Measurements from ENCODE around the gene TRMU.
"Not testable (repeated sequence)": the region's sequence is repeated elsewhere in the genome, so short reads cannot be mapped to it uniquely, and the experiment has no call there.

TRMU gene

DNA sequence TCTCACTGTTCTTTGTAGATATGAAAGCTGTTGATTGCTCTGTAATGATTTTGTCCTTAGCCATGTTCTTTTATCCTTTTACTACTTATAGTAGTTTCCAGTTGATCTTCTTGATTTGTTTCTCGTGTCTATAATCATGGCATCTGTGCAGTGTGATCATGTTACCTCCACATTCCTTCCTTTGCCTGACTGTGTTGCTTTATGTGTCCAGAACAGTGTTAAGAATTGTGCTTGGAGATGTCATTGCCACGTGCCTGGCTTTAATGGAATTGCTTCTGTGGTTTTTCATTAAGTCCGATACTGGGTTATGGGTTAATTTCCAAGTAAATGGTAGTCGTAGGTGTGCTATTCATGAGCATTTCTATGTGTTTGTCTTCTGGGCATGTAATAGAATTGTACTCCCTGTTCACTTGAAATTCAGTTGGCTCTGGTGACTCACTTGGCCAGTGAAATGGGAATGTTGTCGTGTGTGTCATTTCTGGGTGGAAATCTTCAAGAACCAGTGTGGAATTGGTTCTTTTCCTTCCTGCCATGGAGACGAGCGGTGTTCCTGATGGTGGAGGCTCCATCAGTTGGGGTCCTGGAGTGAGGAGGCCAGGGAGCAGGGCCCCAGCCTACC is 32.1 kb upstream of the TRMU start:
- DNase-seq: no peak

DNA sequence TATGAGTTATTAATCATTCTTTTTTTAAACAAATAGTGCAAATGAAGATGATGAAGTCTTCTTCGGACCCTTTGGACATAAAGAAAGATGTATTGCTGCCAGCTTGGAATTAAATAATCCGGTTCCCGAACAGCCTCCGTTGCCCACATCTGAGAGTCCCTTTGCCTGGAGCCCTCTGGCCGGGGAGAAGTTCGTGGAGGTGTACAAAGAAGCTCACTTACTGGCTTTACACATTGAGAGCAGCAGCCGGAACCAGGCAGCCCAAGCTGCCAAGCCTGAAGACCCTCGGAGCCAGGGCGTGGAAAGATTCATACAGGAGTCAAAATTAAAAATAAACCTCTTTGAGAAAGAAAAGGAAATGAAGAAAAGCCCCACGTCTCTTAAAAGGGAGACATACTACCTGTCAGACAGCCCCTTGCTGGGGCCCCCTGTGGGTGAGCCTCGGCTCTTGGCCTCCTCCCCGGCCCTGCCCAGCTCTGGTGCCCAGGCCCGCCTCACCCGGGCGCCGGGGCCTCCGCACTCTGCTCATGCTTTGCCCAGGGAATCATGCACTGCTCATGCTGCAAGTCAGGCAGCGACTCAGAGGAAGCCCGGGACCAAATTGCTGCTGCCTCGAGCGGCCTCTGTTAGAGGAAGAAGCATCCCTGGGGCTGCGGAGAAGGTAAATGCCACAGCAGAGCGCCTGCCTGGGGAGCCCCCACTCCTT is 27.1 kb upstream of the TRMU start:
- DNase-seq: no peak

DNA sequence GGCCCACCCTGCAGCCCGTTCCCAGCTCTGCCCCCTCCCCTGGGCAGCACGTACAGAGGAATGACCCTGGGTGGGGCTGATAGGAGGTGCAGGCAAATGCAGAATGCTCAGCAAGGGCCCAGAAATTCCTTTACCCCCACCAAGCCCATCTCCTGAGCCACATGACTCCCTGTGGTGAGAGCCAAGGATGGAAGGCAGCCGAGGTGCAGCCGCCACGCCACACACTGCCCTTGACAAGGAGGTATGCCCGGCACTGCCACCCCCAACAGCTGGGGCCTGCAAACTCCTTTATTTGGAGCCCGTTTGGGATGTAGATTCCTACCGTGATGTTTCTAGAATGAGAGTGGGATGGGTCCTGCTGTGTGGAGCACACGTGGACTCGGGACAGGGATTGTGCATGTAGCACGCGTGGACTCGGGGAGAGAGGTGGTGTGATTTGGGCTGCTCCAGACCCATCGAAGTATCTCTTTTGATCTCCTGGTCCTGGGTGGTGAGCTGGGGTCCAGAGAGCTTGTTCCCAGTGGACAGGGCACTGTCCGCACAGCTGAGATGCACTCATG is 25.9 kb upstream of the TRMU start:
- DNase-seq: no peak

DNA sequence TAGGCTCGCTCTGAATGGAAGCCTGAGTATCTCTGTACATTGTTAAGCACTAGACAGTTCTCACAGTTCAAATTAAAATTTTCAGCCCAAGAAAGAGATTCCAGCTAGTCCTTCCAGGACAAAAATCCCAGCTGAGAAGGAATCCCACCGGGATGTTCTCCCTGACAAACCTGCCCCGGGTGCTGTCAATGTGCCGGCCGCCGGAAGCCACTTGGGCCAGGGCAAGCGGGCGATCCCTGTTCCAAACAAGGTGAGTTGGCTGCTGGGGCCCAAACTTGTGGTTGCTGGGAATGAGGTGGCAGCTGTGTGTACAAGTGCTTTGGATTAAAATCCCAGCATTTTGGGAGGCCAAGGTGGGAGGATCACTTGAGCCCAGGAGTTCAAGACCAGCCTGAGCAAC is 23.5 kb upstream of the TRMU start:
- DNase-seq: no peak

DNA sequence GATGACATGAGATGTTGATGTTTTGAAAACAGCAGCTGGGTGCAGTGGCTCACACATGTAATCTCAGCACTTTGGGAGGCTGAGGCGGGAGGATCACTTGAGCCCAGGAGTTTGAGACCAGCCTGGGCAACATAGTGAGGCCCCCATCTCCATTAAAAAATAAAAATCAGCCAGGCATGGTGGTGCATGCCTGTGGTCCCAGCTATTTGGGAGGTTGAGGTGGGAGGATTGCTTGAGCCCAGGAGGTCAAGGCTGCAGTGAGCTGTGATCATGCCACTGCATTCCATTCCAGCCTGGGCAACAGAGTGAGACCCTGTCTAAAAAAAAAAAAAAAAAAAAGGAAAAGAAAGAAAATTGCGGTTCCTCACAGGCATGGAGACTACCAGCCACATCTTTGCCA is 22.7 kb upstream of the TRMU start:
- not testable (repeated sequence) for DNase-seq

DNA sequence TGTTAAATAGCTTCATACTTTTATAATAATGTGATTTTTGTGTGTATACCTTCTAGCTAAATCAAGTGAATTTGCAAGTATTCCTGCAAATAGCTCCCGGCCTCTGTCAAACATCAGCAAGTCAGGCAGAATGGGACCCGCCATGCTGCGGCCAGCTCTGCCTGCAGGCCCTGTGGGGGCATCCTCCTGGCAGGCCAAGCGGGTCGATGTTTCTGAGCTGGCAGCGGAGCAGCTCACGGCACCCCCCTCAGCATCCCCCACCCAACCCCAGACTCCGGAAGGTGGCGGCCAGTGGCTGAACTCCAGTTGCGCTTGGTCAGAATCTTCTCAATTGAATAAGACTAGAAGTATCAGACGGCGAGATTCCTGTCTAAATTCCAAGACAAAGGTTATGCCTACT is 19.5 kb upstream of the TRMU start:
- DNase-seq: no peak

DNA sequence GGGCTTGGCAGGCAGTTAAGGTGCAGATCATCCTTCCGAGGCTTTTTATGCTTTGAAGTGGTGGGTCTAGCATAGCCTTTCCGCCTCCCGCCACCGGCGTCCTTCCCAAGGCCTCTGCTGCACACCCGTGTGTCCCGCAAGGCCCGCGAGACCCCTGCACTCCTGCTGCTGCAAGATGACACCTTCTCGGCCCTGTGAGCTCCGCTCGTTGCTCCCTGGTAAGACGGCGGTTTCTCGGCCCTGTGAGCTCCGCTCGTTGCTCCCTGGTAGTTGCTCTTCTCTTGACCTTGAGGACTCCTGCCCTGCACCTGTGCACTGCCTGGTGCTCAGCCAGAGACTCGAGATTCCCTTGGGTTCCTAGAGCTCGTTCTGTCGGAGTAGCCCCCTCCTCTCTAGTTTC is 17.9 kb upstream of the TRMU start:
- DNase-seq: no peak

DNA sequence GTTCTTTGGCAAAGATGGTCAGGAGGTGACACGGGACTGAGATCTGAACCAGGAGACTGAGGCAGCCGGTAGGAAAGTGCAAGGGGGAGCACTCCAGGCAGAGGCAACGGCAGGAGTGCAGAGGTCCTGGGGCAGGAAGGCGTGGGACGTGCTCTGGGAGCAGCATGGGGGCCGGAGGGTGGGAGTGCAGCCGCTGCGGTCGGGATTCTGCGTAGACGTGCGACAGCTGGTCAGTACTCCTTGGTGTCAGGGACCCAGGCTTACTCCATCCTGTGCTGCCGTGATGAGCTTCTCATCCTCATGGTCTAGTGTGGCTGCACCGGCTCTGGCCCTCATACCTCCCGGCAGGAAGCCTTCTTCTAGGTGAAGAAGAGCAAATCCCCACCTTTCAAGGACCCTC is 16.9 kb upstream of the TRMU start:
- no peak for DNase-seq

DNA sequence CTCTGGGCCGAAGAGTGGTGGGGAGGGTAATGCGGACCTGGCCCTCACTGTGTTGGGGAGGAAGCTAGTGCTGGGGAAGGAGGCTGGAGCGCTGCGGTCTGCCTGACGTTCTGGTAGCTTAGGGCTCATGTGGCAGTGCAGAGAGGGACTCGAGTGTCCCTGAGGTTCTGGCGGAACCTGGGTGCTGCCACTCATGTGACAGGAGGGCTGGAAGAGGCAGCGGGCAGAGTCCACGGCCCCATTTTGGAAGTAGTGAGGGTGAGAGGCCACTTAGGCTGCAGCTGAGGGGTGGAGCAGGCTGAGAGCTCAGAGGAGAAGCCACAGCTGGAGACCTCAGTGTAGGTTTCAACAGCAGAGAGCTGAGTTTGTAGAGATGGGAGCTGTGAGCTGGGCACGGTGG is 16.2 kb upstream of the TRMU start:
- no peak for DNase-seq

DNA sequence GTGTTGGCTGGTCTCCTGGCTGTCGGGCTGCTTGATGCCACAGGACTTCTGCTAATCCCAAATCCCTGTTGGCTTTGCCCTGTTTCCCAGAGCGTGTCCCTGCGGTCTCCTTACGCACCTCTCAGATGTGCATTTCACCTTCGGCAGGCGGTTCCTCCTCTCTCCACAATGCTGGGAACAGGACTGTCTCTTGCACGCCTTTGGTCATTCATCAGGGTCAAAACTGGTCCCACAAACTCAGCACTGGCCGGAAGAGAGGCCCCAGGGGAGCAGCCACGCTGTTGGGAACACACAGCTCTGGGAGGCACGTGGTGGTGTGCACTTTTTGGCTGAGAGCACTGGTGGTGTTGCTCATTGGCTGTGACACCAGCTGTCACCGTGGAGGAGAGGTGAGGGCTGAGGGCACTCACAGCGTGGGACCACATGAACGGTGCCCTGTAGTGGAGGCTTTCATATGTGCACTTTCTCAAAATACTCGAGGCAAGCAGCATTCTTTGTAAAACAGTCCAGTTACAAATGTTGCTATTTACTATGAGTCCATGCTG is 15.3 kb upstream of the TRMU start:
- DNase-seq: no peak

DNA sequence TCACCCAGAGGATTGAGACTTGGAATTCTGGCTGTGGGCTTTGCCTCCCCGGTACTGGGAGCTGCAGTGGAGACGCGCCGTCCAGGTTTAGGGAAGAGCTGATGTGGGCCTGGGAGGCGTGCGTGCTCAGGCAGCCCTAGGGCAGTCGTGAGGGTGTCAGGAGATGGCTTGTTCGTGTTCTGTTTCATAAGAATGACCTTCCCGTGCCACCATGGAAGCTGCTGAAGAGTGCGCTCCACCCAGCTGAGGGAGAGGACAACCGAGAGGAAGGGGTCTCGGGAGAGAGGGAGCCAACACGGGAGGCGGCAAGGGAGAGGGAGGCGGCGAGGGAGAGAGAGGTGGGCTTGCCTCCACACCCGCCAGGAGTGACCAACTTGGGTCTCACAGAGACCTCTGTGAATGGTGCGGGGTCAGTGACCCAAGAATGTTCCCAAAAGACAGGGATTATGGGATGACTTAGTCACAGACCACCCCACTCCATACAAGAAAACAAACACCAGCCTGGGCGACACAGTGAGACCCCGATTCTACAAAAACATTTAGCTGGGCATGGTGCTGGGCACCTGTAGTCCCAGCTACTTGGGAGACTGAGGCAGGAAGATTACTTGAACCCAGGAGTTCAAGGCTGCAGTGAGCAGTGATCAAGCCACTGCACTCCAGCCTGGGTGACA is 14.7 kb upstream of the TRMU start:
- DNase-seq: no peak

DNA sequence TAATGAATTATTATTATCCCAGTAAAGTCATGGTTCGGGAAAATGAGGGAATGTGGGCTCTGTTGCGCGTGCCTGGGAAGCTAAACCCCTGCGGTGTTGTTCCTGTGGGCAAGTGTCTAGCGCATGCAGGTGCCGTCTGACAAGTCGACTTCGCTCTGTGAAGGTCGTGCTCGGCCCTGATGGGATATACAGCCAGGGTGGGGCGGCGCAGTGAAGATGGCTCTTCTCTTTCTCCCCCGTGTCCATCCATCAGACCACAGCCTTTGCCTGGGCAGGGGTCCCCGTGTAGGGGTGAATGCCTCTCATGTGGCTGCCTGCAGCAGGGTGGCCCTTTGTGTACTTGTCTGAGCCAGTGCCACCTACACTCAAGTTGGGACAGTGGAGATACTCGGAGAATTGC is 12.8 kb upstream of the TRMU start:
- DNase-seq: no peak

DNA sequence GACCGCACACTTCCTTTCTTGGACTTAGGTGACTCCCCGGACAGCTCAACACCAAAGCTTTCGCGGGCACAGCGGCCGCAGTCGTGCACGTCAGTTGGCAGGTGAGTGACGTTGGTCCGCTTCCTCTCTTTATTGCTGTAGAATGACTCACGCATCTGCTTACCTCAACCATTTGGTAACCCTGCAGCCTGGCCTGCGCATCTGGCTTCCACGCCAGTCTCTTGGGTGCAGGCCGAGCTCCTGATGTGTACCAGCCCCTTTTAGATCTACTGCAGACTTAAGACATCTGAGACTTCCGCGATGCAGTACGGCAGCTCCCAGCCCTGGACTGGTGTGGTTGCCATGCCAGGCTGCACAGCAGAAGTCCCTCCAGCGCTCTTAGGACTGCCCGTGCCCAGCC is 12.4 kb upstream of the TRMU start:
- DNase-seq: no peak

DNA sequence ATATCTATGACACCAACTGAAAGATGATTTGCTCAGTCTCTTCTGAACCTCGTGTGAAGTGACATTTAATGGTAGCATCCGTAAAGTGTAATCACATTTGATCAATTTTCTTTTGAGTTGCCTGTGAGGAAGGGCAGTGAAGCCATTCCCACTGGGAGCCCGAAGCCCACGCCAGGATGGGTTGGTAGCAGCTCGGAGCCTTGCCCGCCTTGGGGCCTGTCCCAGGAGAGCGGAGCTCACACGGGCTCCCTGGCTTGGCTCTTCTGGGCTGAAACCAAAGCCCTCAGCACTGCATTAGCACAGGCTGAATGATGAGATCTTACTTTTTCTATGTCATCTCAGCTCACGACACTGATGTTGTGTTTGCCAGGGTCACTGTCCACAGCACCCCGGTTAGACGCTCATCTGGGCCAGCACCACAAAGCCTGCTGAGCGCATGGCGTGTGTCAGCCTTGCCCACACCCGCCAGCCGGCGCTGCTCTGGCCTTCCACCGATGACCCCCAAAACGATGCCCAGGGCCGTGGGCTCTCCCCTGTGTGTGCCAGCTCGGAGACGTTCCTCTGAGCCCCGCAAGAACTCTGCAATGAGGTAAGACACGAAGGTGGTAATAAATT is 9.3 kb upstream of the TRMU start:
- no peak for DNase-seq

DNA sequence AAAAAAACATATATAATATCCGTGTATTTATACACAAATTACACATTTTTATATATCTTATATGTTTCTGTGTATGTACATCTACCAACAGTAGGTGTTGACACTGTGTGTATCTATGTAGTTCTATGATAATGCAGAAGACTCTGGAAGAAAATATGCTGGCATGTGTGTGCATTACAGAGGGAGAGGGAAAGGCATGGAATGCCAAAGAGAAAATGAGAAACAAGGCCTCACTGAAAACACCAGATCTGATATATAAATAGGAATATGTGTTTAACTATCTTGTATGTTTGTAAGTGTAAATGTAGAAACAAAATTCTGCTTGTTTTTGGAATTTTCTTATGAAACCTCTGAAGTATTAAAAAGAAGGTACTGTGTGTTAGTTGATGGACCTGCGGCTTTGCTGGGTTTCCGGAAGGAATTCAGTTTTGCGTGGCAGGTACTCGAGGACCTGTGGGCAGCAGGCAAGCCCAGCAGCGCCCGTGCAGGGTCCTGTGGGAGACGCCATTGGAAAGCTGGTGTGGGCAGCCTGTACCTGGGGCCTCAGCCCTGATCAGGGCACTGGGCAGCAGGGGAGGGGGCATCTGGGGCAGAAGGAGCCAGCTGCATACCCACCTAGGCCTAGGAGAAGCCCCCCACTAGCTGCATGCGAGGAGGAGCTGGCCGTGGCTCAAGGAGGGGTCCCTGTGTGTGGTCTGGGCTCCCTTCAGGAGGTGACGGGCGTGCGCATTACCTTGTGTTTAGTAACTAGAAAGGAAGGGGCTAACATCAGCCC is 7.6 kb upstream of the TRMU start:
- DNase-seq: no peak

DNA sequence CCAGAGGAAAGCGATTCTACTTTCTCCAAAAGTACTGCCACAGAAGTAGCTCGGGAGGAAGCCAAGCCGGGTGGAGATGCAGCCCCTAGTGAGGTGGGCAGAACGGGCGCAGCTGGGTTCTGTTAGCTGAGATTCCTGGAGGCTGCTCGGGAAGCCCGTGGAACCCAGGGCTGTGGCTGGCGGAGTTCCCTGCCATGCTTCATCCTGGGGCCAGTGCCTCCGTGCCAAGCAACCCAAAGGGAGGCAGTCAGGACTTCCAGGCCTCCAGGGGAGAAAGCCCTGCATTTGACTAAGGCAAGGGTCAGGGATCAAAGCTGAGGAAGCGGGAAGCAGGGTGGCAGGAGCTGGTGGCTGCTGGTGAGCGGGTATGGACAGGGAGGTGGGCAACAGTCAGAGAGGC is 6.7 kb upstream of the TRMU start:
- no peak for DNase-seq

DNA sequence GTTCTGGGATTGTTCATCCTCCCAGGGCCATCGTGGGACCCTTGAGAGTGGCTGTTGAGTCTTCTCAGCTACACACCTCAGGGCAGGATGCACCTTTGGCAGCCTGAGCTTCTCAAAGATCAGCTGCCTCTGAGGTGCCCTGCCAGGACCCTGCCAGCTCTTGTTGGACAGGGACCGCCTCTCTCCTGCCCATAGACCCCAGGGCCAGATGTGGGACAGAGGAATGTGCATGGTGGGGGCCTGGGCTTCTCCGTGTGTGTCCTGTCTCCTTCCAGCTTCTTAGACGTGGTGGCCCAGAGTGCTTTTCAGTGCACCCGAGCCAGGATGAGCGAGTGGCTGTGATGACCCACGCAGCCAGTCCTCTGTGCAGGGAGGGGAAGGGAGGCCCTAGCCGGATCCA is 5.9 kb upstream of the TRMU start:
- no peak for DNase-seq

DNA sequence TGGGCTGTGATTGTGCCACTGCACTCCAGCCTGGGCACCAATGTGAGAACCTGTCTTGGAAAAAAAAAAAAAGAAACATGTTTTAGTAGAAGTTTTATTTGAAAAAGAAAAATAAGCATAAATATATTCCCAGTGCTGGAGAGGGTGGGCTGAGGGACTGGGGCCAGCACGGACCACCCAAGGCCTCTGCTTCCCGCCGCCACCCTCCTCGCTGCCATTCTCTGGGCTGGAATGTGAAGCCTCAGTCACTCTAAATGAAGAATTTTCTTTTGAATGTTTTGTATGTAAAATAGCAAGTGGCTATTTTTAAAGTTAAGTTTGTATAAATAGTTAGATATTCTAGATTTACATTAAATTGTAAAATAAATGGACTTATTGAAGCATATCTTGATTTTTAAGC is 5.1 kb upstream of the TRMU start:
- DNase-seq: no peak

DNA sequence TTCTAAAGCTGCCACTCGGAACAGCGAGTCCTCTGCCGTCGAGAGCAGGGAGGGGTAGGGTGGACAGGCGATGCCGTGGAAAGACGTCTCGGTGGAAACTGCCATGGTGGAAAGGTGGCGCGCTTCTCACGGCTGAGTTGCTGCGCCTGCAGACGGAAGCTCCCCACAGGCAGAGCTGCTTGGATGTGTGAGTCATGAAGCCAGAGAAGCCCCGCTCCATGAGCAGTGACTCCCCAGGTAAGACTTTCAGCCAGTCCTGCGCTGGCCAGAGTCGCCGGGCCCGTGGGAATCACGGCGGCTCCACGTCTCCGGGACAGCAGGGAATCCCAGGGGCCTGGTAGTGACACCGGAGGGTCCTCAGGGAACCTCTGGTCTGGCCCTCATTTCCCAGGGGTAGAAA is 4.0 kb upstream of the TRMU start:
- DNase-seq: no peak

DNA sequence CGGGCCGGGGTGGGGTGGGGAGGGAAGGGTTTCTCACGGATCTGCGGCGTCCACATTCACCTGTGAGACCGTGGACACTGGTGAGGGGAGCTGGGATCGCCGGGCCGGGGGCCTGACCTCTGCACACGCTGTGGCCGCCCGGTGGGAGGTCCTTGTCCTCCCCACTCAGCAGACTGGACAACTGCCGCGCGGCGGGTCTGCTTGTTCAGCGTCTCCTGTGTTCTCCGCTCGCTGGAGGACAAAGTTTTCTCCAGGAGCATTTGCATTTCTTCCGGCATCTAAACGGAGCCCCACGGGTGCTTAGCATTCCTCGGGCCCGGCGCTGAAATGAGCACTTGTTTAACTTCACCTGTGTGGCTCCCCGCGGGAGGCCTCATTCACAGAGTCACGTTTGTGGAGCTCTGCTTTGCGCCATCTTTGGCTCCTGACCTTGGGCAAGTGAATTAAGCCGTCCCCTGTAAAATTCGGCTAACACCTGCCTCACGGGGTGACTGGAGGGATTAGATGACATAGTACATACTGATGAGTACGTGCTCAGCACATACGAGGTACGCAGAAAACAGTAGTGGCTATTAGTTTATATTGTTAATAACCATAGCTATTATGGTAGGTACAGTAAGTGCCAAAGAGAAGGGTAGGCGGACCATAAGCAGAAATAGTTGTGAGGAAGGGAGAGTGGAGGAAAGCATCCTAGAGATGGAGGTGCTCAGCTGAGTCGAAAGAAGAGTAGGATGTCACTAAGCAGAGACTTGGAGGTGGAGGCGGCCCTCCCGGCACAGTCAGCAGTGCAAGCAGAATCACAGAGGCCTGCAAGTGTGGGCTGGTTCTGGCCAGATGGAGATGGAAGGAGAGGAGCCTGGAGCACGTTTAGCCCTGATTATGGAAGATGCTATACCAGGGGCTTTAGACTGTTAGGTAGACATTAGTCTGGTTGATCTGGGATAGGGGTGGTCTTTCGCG is 885 bp downstream of the TRMU start:
- DNase-seq: no peak

DNA sequence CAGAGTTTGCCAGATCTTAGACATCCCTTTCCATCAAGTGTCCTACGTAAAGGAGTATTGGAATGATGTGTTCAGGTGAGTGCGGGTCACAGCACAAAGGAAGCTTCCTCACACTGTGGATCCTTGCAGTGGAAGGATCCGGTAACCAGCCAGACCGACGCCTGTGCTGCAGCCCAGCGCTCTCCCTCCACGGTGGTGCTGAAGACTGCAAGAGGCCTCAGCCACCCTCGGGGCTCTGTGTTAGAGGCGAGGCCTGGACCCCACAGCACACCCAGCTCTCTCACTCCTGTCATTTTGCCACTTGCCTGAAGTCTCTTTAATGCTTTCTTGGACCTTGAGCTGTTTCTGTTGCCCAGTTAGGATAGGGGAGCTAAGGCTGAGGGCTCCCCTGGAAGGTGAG is 2.4 kb downstream of the TRMU start:
- no peak for DNase-seq

DNA sequence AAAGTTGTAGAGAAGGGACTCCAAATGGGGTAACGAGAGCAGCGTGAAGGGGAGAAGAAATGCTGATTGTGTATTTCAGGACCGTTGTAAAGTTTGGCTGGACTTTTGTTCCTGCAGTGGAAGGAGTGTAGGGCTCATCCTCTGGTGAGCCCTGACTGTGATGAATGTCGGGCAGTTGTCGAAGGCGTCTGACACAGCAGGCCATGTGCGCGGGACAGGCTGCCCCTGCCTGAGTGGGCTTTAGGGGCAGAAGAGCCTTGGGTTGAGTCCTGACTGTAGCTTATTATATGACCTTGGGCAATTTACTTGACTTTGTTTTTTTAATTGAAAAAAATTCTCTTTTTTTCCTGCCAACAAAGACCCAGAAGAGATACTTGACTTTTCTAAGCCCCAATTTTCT is 3.1 kb downstream of the TRMU start:
- no peak for DNase-seq

Data from activated CD4-positive, alpha-beta T cell treated with anti-CD3 and anti-CD28 coated beads for 4 hours (primary cell).